ENCODE results near the gene RAB3GAP2.
"Not testable (repeated sequence)": the region's sequence is repeated elsewhere in the genome, so short reads cannot be mapped to it uniquely, and the experiment has no call there.

RAB3GAP2 gene

GRCh38 chr1:220283625-220284024 lies 11.4 kb upstream of the RAB3GAP2 start:
- DNase-seq (ENCODE audit: low read depth in 2 of 2), result no peak

GRCh38 chr1:220281159-220281574 lies 8.9 kb upstream of the RAB3GAP2 start:
- DNase-seq (ENCODE audit: low read depth in 2 of 2), result no peak

GRCh38 chr1:220280249-220280648 lies 8.0 kb upstream of the RAB3GAP2 start:
- no peak for DNase-seq (ENCODE audit: low read depth in 2 of 2)

- DNase-seq (ENCODE audit: low read depth in 2 of 2), result no peak
Measured at GRCh38 chr1:220278991-220279390, 6.7 kb upstream of the RAB3GAP2 start.

- DNase-seq (ENCODE audit: low read depth in 2 of 2), result no peak
Measured at GRCh38 chr1:220275430-220275829, 3.2 kb upstream of the RAB3GAP2 start.

- DNase-seq (ENCODE audit: low read depth in 2 of 2), result no peak
Measured at GRCh38 chr1:220274251-220274855, 2.1 kb upstream of the RAB3GAP2 start.

- no peak for DNase-seq (ENCODE audit: low read depth in 2 of 2)
Measured at GRCh38 chr1:220272841-220273090, 513 bp upstream of the RAB3GAP2 start.

GRCh38 chr1:220271706-220272046 lies 577 bp downstream of the RAB3GAP2 start:
- DNase-seq (ENCODE audit: low read depth in 2 of 2), result no peak

- DNase-seq (ENCODE audit: low read depth in 2 of 2), result no peak
Measured at GRCh38 chr1:220269036-220269435, 3.2 kb downstream of the RAB3GAP2 start.

- no peak for DNase-seq (ENCODE audit: low read depth in 2 of 2)
Measured at GRCh38 chr1:220267630-220268029, 4.6 kb downstream of the RAB3GAP2 start.

- DNase-seq (ENCODE audit: low read depth in 2 of 2), result not testable (repeated sequence)
Measured at GRCh38 chr1:220260228-220260627, 12.0 kb downstream of the RAB3GAP2 start.

- not testable (repeated sequence) for DNase-seq (ENCODE audit: low read depth in 2 of 2)
Measured at GRCh38 chr1:220259756-220260155, 12.5 kb downstream of the RAB3GAP2 start.

GRCh38 chr1:220256194-220256593 lies 16.1 kb downstream of the RAB3GAP2 start:
- DNase-seq (ENCODE audit: low read depth in 2 of 2), result not testable (repeated sequence)

- DNase-seq (ENCODE audit: low read depth in 2 of 2), result no peak
Measured at GRCh38 chr1:220255204-220255603, 17.0 kb downstream of the RAB3GAP2 start.

- DNase-seq (ENCODE audit: low read depth in 2 of 2), result not testable (repeated sequence)
Measured at GRCh38 chr1:220253290-220253689, 19.0 kb downstream of the RAB3GAP2 start.

GRCh38 chr1:220251272-220251671 lies 21.0 kb downstream of the RAB3GAP2 start:
- DNase-seq (ENCODE audit: low read depth in 2 of 2), result no peak

- no peak for DNase-seq (ENCODE audit: low read depth in 2 of 2)
Measured at GRCh38 chr1:220250681-220251080, 21.6 kb downstream of the RAB3GAP2 start.

- DNase-seq (ENCODE audit: low read depth in 2 of 2), result no peak
Measured at GRCh38 chr1:220249522-220249921, 22.7 kb downstream of the RAB3GAP2 start.

- not testable (repeated sequence) for DNase-seq (ENCODE audit: low read depth in 2 of 2)
Measured at GRCh38 chr1:220248715-220249265, 23.5 kb downstream of the RAB3GAP2 start.

- not testable (repeated sequence) for DNase-seq (ENCODE audit: low read depth in 2 of 2)
Measured at GRCh38 chr1:220245900-220246299, 26.4 kb downstream of the RAB3GAP2 start.

- no peak for DNase-seq (ENCODE audit: low read depth in 2 of 2)
Measured at GRCh38 chr1:220243947-220244346, 28.3 kb downstream of the RAB3GAP2 start.

- DNase-seq (ENCODE audit: low read depth in 2 of 2), result no peak
Measured at GRCh38 chr1:220241072-220241663, 31.1 kb downstream of the RAB3GAP2 start.

- DNase-seq (ENCODE audit: low read depth in 2 of 2), result no peak
Measured at GRCh38 chr1:220239966-220240365, 32.3 kb downstream of the RAB3GAP2 start.

GRCh38 chr1:220239213-220239612 lies 33.0 kb downstream of the RAB3GAP2 start:
- DNase-seq (ENCODE audit: low read depth in 2 of 2), result no peak

All from stimulated activated CD8-positive, alpha-beta memory T cell treated with anti-CD3 and anti-CD28 coated beads, Interleukin-15, amount 100 ng/mL, for 4 hours (primary cell).